ENCODE data around the gene MEIKIN. TPM values are rescaled to one million over a fixed set of nuclear protein-coding genes. Genes with fewer than 3 reads are reported as not detected.

MEIKIN gene
- total RNA-seq, 1 experiment from 2014 or later = not detected

GRCh38 chr5:131824631-131825030 lies 120.8 kb downstream of the MEIKIN start:
- Histone ChIP-seq H3K4me3 (no peak overlapping the region), H3K36me3 (no peaks in the 10 kb centered on the region), H3K4me1 (no peaks in the 10 kb centered on the region), H3K9me3 (replicated peaks) (no peaks in the 10 kb centered on the region), H3K27me3 (no peaks in the 10 kb centered on the region), H3K27ac (no peak overlapping the region)
- no peak for DNase-seq

- H3K36me3 ChIP-seq = no peaks in the 10 kb centered on the region
- DNase-seq = no peak
- H3K4me3 ChIP-seq = no peak overlapping the region
- no peaks in the 10 kb centered on the region for H3K4me1 ChIP-seq
- H3K9me3 ChIP-seq (replicated peaks) = no peaks in the 10 kb centered on the region
- H3K27ac ChIP-seq = no peak overlapping the region
- H3K27me3 ChIP-seq = no peaks in the 10 kb centered on the region
These were observed 124.2 kb downstream of the MEIKIN start for GRCh38 chr5:131821221-131821620.

- H3K36me3 ChIP-seq = no peaks in the 10 kb centered on the region
- no peaks in the 10 kb centered on the region for H3K27me3 ChIP-seq
- no peaks in the 10 kb centered on the region for H3K9me3 ChIP-seq (replicated peaks)
- H3K4me3 ChIP-seq = no peak overlapping the region
- no peaks in the 10 kb centered on the region for H3K4me1 ChIP-seq
- DNase-seq = no peak
- H3K27ac ChIP-seq = no peak overlapping the region
These were observed 127.3 kb downstream of the MEIKIN start for GRCh38 chr5:131818001-131818724.

GRCh38 chr5:131814990-131815389 lies 130.5 kb downstream of the MEIKIN start:
- H3K36me3 ChIP-seq = no peaks in the 10 kb centered on the region
- H3K9me3 ChIP-seq (replicated peaks) = no peaks in the 10 kb centered on the region
- no peaks in the 10 kb centered on the region for H3K4me1 ChIP-seq
- DNase-seq = peak in 1 of 2 experiments; percentile 6
- no peak overlapping the region for H3K4me3 ChIP-seq
- no peaks in the 10 kb centered on the region for H3K27me3 ChIP-seq
- H3K27ac ChIP-seq = no peak overlapping the region

- H3K9me3 ChIP-seq (replicated peaks) = no peaks in the 10 kb centered on the region
- DNase-seq = no peak
- H3K4me1 ChIP-seq = no peaks in the 10 kb centered on the region
- no peak overlapping the region for H3K4me3 ChIP-seq
- H3K36me3 ChIP-seq = no peaks in the 10 kb centered on the region
- H3K27me3 ChIP-seq = no peaks in the 10 kb centered on the region
- H3K27ac ChIP-seq = no peak overlapping the region
These were observed 132.9 kb downstream of the MEIKIN start for GRCh38 chr5:131812371-131813160.

GRCh38 chr5:131810510-131811249 lies 134.8 kb downstream of the MEIKIN start:
- no peak overlapping the region for H3K27ac ChIP-seq
- DNase-seq = peak in 1 of 2 experiments; percentile 14
- no peaks in the 10 kb centered on the region for H3K27me3 ChIP-seq
- no peaks in the 10 kb centered on the region for H3K36me3 ChIP-seq
- H3K4me1 ChIP-seq = no peaks in the 10 kb centered on the region
- no peak overlapping the region for H3K4me3 ChIP-seq
- H3K9me3 ChIP-seq (replicated peaks) = no peaks in the 10 kb centered on the region

GRCh38 chr5:131796793-131797693 lies 148.4 kb downstream of the MEIKIN start, which contains the start of gene FNIP1:
Gene FNIP1, minus strand, starts transcription at chr5:131797017. Its CDS starts 96 bp downstream, at chr5:131796921.
- Histone ChIP-seq H3K27ac (peak within 1 kb of the TSS; percentile 86), H3K27me3 (no peaks in the 10 kb centered on the region), H3K4me1 (no peaks in the 10 kb centered on the region), H3K4me3 (peak within 1 kb of the TSS; percentile 95), H3K9me3 (replicated peaks) (no peaks in the 10 kb centered on the region), H3K36me3 (no peaks in the 10 kb centered on the region)
- DNase-seq = peak; percentile 98 to 99

- H3K4me3 ChIP-seq = peak overlapping the region; percentile 95
- no peaks in the 10 kb centered on the region for H3K9me3 ChIP-seq (replicated peaks)
- H3K27ac ChIP-seq = peak overlapping the region; percentile 86
- DNase-seq = peak; percentile 47 to 60
- H3K36me3 ChIP-seq = no peaks in the 10 kb centered on the region
- no peaks in the 10 kb centered on the region for H3K27me3 ChIP-seq
- no peaks in the 10 kb centered on the region for H3K4me1 ChIP-seq
These were observed 149.3 kb downstream of the MEIKIN start for GRCh38 chr5:131795879-131796792.

GRCh38 chr5:131795228-131795627 lies 150.2 kb downstream of the MEIKIN start:
- Histone ChIP-seq H3K4me3 (peak overlapping the region; percentile 95), H3K9me3 (replicated peaks) (no peaks in the 10 kb centered on the region), H3K27ac (no peak overlapping the region), H3K36me3 (no peaks in the 10 kb centered on the region), H3K4me1 (no peaks in the 10 kb centered on the region), H3K27me3 (no peaks in the 10 kb centered on the region)
- no peak for DNase-seq

- H3K27ac ChIP-seq = no peak overlapping the region
- no peak overlapping the region for H3K4me3 ChIP-seq
- no peaks in the 10 kb centered on the region for H3K4me1 ChIP-seq
These were observed 150.9 kb downstream of the MEIKIN start for GRCh38 chr5:131794586-131794985.

GRCh38 chr5:131792896-131793295 lies 152.6 kb downstream of the MEIKIN start:
- Histone ChIP-seq H3K36me3 (no peaks in the 10 kb centered on the region), H3K27me3 (no peaks in the 10 kb centered on the region), H3K9me3 (replicated peaks) (no peaks in the 10 kb centered on the region), H3K4me3 (no peak overlapping the region), H3K4me1 (no peaks in the 10 kb centered on the region), H3K27ac (no peak overlapping the region)
- no peak for DNase-seq

More at GRCh38 chr5:131794586-131794985, 150.9 kb downstream of the MEIKIN start:
- no peaks in the 10 kb centered on the region for H3K9me3 ChIP-seq (replicated peaks)
- no peaks in the 10 kb centered on the region for H3K36me3 ChIP-seq
- DNase-seq = no peak
- H3K27me3 ChIP-seq = no peaks in the 10 kb centered on the region

- no peak overlapping the region for H3K4me3 ChIP-seq
- H3K36me3 ChIP-seq = no peaks in the 10 kb centered on the region
- no peaks in the 10 kb centered on the region for H3K27me3 ChIP-seq
- no peaks in the 10 kb centered on the region for H3K4me1 ChIP-seq
- no peak overlapping the region for H3K27ac ChIP-seq
- H3K9me3 ChIP-seq (replicated peaks) = no peaks in the 10 kb centered on the region
- DNase-seq = no peak
These were observed 153.6 kb downstream of the MEIKIN start for GRCh38 chr5:131791866-131792265.

GRCh38 chr5:131790550-131790949 lies 154.9 kb downstream of the MEIKIN start:
- Histone ChIP-seq H3K4me3 (no peak overlapping the region), H3K9me3 (replicated peaks) (no peaks in the 10 kb centered on the region), H3K27ac (no peak overlapping the region), H3K4me1 (no peaks in the 10 kb centered on the region), H3K36me3 (no peaks in the 10 kb centered on the region), H3K27me3 (no peaks in the 10 kb centered on the region)
- no peak for DNase-seq
